Smooth muscle cell of the coronary artery (primary cell): ENCODE results near the gene SMTNL1. TPM values are rescaled to one million over a fixed set of nuclear protein-coding genes. Genes with fewer than 3 reads are reported as not detected.

Source experiments
- total RNA-seq: library from RNA; depleted of rRNA; stranded (reverse); fragments of >200 nt; gene quantifications from 2 replicates; pipeline ENCODE4 v1.2.3, GENCODE V29; 2014; ENCODE audit warnings: low replicate concordance

Gene SMTNL1
- total RNA-seq, result not detected in 2 replicates

GRCh38 chr11:57536947-57537619 lies at the start of gene SMTNL1:
SMTNL1 (plus strand) TSS chr11:57537595; CDS start chr11:57542643, 5,048 bp downstream.

GRCh38 chr11:57515332-57516060 lies 21.9 kb upstream of the SMTNL1 start, which contains the start of gene SLC43A1:
SLC43A1 (minus strand) TSS chr11:57515702; CDS start chr11:57514111, 1,591 bp downstream.

GRCh38 chr11:57530596-57531507 lies 6.5 kb upstream of the SMTNL1 start, which contains the start of gene TIMM10:
TIMM10 (minus strand) TSS chr11:57530754; CDS start chr11:57530189, 565 bp downstream.

GRCh38 chr11:57567515-57568329 lies 30.3 kb downstream of the SMTNL1 start, which contains the start of gene UBE2L6:
UBE2L6 (minus strand) TSS chr11:57567672; CDS start chr11:57567611, 61 bp downstream.

GRCh38 chr11:57597461-57597915 lies 60.1 kb downstream of the SMTNL1 start, which contains the start of gene SERPING1:
SERPING1 (plus strand) TSS chr11:57597685; CDS start chr11:57598271, 586 bp downstream.

Other genes with a start within 250 kb of the SMTNL1 start
- 56.7 and 89.3 TPM in 2 replicates for gene TNKS1BP1, start 212.6 kb upstream of the SMTNL1 start, total RNA-seq
- 48.1 and 71.0 TPM in 2 replicates for gene SSRP1, start 201.7 kb upstream of the SMTNL1 start, total RNA-seq
- gene P2RX3, start 199.2 kb upstream of the SMTNL1 start, total RNA-seq, result not detected in 2 replicates
- gene PRG3, start 156.4 kb upstream of the SMTNL1 start, total RNA-seq, result not detected in 2 replicates
- gene PRG2, start 146.9 kb upstream of the SMTNL1 start, total RNA-seq, result 0.08 and 0.23 TPM in 2 replicates
- gene SLC43A3, start 110.5 kb upstream of the SMTNL1 start, total RNA-seq, result 2.9 and 53.8 TPM in 2 replicates
- 0.12 TPM in 1 of 2 replicates, not detected in the other for gene RTN4RL2, start 77.1 kb upstream of the SMTNL1 start, total RNA-seq
- gene SLC43A1, start 21.9 kb upstream of the SMTNL1 start, total RNA-seq, result 8.5 and 39.0 TPM in 2 replicates
- gene TIMM10, start 6.8 kb upstream of the SMTNL1 start, total RNA-seq, result 50.1 and 70.0 TPM in 2 replicates
- 37.1 and 111 TPM in 2 replicates for gene UBE2L6, start 30.1 kb downstream of the SMTNL1 start, total RNA-seq
- 1.4 and 8.2 TPM in 2 replicates for gene SERPING1, start 60.1 kb downstream of the SMTNL1 start, total RNA-seq
- 0.60 and 2.8 TPM in 2 replicates for gene YPEL4, start 112.3 kb downstream of the SMTNL1 start, total RNA-seq
- 15.3 and 15.6 TPM in 2 replicates for gene CLP1, start 120.2 kb downstream of the SMTNL1 start, total RNA-seq
- gene ZDHHC5, start 130.5 kb downstream of the SMTNL1 start, total RNA-seq, result 23.9 and 24.3 TPM in 2 replicates
- gene MED19, start 174.6 kb downstream of the SMTNL1 start, total RNA-seq, result 7.1 and 13.8 TPM in 2 replicates
- gene TMX2, start 175.0 kb downstream of the SMTNL1 start, total RNA-seq, result 50.0 and 59.8 TPM in 2 replicates
- 34.6 and 86.4 TPM in 2 replicates for gene SELENOH, start 203.9 kb downstream of the SMTNL1 start, total RNA-seq
- gene BTBD18, start 214.2 kb downstream of the SMTNL1 start, total RNA-seq, result not detected in 2 replicates
- 93.8 and 107 TPM in 2 replicates for gene CTNND1, start 224.2 kb downstream of the SMTNL1 start, total RNA-seq